Measurements from ENCODE around the gene GLRA2.

Gene GLRA2

GRCh38 chrX:14717949-14718348, 188.6 kb downstream of the GLRA2 start:
- TF ChIP-seq, protein P1, sequence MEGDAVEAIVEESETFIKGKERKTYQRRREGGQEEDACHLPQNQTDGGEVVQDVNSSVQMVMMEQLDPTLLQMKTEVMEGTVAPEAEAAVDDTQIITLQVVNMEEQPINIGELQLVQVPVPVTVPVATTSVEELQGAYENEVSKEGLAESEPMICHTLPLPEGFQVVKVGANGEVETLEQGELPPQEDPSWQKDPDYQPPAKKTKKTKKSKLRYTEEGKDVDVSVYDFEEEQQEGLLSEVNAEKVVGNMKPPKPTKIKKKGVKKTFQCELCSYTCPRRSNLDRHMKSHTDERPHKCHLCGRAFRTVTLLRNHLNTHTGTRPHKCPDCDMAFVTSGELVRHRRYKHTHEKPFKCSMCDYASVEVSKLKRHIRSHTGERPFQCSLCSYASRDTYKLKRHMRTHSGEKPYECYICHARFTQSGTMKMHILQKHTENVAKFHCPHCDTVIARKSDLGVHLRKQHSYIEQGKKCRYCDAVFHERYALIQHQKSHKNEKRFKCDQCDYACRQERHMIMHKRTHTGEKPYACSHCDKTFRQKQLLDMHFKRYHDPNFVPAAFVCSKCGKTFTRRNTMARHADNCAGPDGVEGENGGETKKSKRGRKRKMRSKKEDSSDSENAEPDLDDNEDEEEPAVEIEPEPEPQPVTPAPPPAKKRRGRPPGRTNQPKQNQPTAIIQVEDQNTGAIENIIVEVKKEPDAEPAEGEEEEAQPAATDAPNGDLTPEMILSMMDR (IDR thresholded peaks at IDR 0.05; ENCODE audit: control insufficient read depth, extremely low read depth, insufficient read depth) = no peak
- no peak for DNase-seq (ENCODE audit: low read depth)
- H3K4me3 ChIP-seq (ENCODE audit: low read depth, low read length) = no peak overlapping the region

DNA sequence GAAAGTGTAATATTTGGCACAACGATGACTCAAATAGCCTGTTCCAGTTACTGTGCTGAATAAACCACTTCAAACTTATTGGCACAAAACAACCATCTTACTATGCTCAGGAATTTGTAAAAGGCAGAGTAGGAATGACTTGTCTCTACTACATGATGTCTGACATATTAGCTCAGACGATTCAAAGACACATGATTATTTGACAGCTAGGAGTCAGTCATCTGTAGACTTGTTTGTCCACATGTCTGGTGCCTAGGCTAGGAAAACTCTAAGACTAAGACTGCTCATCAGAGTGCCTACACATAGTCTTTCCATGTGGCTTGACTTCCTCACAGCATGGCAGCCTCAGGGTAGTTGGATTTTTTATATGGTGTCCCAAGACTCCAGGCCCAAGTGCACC, 189.1 kb downstream of the GLRA2 start:
- no peak for DNase-seq (ENCODE audit: low read depth)
- TF ChIP-seq, protein P1 (IDR thresholded peaks at IDR 0.05; ENCODE audit: control insufficient read depth, extremely low read depth, insufficient read depth) = no peak
- H3K4me3 ChIP-seq (ENCODE audit: low read depth, low read length) = no peak overlapping the region

GRCh38 chrX:14729058-14729457, 199.7 kb downstream of the GLRA2 start:
- TF ChIP-seq, protein P1 (IDR thresholded peaks at IDR 0.05; ENCODE audit: control insufficient read depth, extremely low read depth, insufficient read depth) = no peak
- no peak overlapping the region for H3K4me3 ChIP-seq (ENCODE audit: low read depth, low read length)
- no peak for DNase-seq (ENCODE audit: low read depth)

- DNase-seq (ENCODE audit: low read depth) = no peak
- TF ChIP-seq, protein P1 (IDR thresholded peaks at IDR 0.05; ENCODE audit: control insufficient read depth, extremely low read depth, insufficient read depth) = no peak
- no peak overlapping the region for H3K4me3 ChIP-seq (ENCODE audit: low read depth, low read length)
Measured at GRCh38 chrX:14738643-14739042, 209.3 kb downstream of the GLRA2 start.

- TF ChIP-seq, protein P1 (IDR thresholded peaks at IDR 0.05; ENCODE audit: control insufficient read depth, extremely low read depth, insufficient read depth) = no peak
Measured at GRCh38 chrX:14753441-14753840, 224.1 kb downstream of the GLRA2 start.

GRCh38 chrX:14758029-14758491, 228.7 kb downstream of the GLRA2 start:
- no peak for DNase-seq (ENCODE audit: low read depth)
- H3K4me3 ChIP-seq (ENCODE audit: low read depth, low read length) = no peak overlapping the region
- TF ChIP-seq, protein P1 (IDR thresholded peaks at IDR 0.05; ENCODE audit: control insufficient read depth, extremely low read depth, insufficient read depth) = no peak

More at GRCh38 chrX:14753441-14753840, 224.1 kb downstream of the GLRA2 start:
- no peak for DNase-seq (ENCODE audit: low read depth)
- no peak overlapping the region for H3K4me3 ChIP-seq (ENCODE audit: low read depth, low read length)

- no peak overlapping the region for H3K4me3 ChIP-seq (ENCODE audit: low read depth, low read length)
- TF ChIP-seq, protein P1 (IDR thresholded peaks at IDR 0.05; ENCODE audit: control insufficient read depth, extremely low read depth, insufficient read depth) = no peak
- DNase-seq (ENCODE audit: low read depth) = no peak
Measured at GRCh38 chrX:14775416-14775815, 246.1 kb downstream of the GLRA2 start.

All from LNCaP clone FGC (cell line).